GM23248 (cell line): Measurements from ENCODE around the gene ARHGEF10L. TPM values are rescaled to one million over a fixed set of nuclear protein-coding genes. Genes with fewer than 3 reads are reported as not detected.
A peak's percentile ranks its signal among the peaks of the same experiment; 100 is the strongest.

Source experiments
- DNase-seq: peaks from one replicate; pipeline ENCODE4 v3.0.0-alpha.2; 2015
- H2AFZ ChIP-seq: fragments of 200-600 bp; sonication (generic); 2 replicates; pipeline ENCODE4 v1.6.1; 2016; ENCODE audit warnings: antibody characterized with exemption
- H3F3A ChIP-seq: fragments of 200-600 bp; sonication (generic); 2 replicates; pipeline ENCODE4 v1.6.1; 2016; ENCODE audit warnings: mild to moderate bottlenecking, antibody characterized with exemption, mixed run types; ENCODE audit not compliant: insufficient read depth
- H3K27ac ChIP-seq: fragments of 200-600 bp; sonication (generic); 2 replicates; pipeline ENCODE4 v1.5.1; 2016; ENCODE audit warnings: mild to moderate bottlenecking
- H3K27me3 ChIP-seq: fragments of 200-600 bp; sonication (generic); replicated peaks from 2 replicates; pipeline ENCODE4 v1.6.1; 2016; ENCODE audit warnings: mild to moderate bottlenecking; ENCODE audit not compliant: insufficient read depth
- H3K36me3 ChIP-seq: fragments of 200-600 bp; sonication (generic); 2 replicates; pipeline ENCODE4 v1.6.1; 2016; ENCODE audit warnings: low read depth, mild to moderate bottlenecking
- H3K4me1 ChIP-seq: fragments of 200-600 bp; sonication (generic); 2 replicates; pipeline ENCODE4 v1.6.1; 2016; ENCODE audit warnings: mild to moderate bottlenecking; ENCODE audit not compliant: insufficient read depth
- H3K4me2 ChIP-seq: fragments of 200-600 bp; sonication (generic); one replicate; pipeline ENCODE4 v1.6.1; 2016; ENCODE audit warnings: mild to moderate bottlenecking; ENCODE audit not compliant: unreplicated experiment
- H3K4me3 ChIP-seq: fragments of 200-600 bp; sonication (generic); 2 replicates; pipeline ENCODE4 v1.5.1; 2016; ENCODE audit warnings: mild to moderate bottlenecking
- H3K79me2 ChIP-seq: fragments of 200-600 bp; sonication (generic); 2 replicates; pipeline ENCODE4 v1.6.1; 2016; ENCODE audit warnings: mild to moderate bottlenecking; ENCODE audit not compliant: insufficient read depth
- H3K9ac ChIP-seq: fragments of 200-600 bp; sonication (generic); 2 replicates; pipeline ENCODE4 v1.6.1; 2016; ENCODE audit warnings: mild to moderate bottlenecking
- H3K9me2 ChIP-seq: fragments of 200-600 bp; sonication (generic); 2 replicates; pipeline ENCODE4 v1.6.1; 2016; ENCODE audit warnings: mixed run types, mild to moderate bottlenecking, moderate library complexity; ENCODE audit not compliant: insufficient read depth
- H3K9me3 ChIP-seq: fragments of 200-600 bp; sonication (generic); one replicate; pipeline ENCODE4 v1.6.1; 2017; ENCODE audit warnings: low read depth
- H4K20me1 ChIP-seq: fragments of 200-600 bp; sonication (generic); 2 replicates; pipeline ENCODE4 v1.6.0; 2016; ENCODE audit not compliant: insufficient read depth
- EZH2 ChIP-seq: fragments of 200-600 bp; sonication (generic); IDR thresholded peaks from 2 replicates; pipeline ENCODE4 v1.6.1; 2018; ENCODE audit warnings: antibody characterized with exemption, mild to moderate bottlenecking; ENCODE audit not compliant: insufficient read depth, poor library complexity, severe bottlenecking
- EZH2phosphoT487 ChIP-seq: fragments of 200-600 bp; sonication (generic); IDR thresholded peaks from 2 replicates; pipeline ENCODE4 v1.6.1; 2018; ENCODE audit warnings: antibody characterized with exemption, moderate library complexity, mild to moderate bottlenecking, low read depth; ENCODE audit not compliant: insufficient read depth
- WGBS, 2 experiments: methylation state at CpG; one replicate each; pipeline ENCODE4 v1.1.6; 2015 to 2017; ENCODE audit warnings: low lambda C conversion rate in 2 of 2, low coverage in 1 of 2; ENCODE audit errors: missing lambda C conversion rate in 2 of 2; 5-methylcytosine and 5-hydroxymethylcytosine counted together
- in situ Hi-C: fragments of 300-500 bp; cut with MboI; formaldehyde crosslinking; loops from 2 replicates; pipeline ENCODE4 v1.15.0; 2020
- polyA plus RNA-seq: library from polyadenylated mRNA; unstranded; fragments of >200 nt; fragmentation: Nextera tagmentation; extraction: Ambion mirVana; gene quantifications from 2 replicates; pipeline ENCODE4 v1.2.1, GENCODE V29; 2016
- total RNA-seq: library from RNA; depleted of rRNA; stranded (reverse); fragments of >200 nt; shearing (Covaris generic); gene quantifications from 2 replicates; pipeline ENCODE4 v1.2.3, GENCODE V29; 2014

ARHGEF10L gene
- total and polyA plus RNA-seq, 2 experiments from 2014 or later = 6.0 to 19.3 TPM

DNA sequence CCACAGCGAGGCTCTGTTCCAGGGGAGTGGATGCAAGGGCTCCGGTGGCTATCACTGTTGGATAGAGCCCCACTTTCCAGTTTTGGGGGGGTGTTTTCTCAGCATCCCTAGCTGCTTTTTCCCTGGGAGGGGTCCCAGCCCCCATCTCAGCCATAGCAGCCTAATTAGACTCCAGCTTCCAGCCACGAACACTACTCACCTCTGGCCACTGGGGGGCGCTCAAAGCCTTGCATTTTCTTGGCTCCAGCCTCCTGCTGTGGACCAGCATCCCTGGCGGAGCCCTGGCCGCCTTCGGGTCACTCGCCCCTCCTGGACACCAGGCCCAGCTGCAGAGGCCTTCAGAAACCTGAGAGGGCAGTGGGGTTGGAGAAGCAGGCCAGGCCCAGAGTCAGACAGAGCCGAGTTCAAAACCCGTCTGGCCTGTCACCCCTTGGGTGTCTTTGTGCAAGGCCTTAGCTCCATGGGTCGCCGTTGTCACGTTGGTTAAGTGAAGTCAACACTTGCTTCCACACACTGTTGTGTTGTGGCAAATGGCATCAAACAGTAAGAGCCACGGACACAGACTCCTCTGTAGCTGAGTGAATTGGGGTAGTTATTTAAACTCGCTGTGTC, 122.2 kb downstream of the ARHGEF10L start:
- Histone ChIP-seq H3K27me3 (no peaks in the 10 kb centered on the region), H3K4me2 (no peak overlapping the region), H3K9me2 (no peaks in the 10 kb centered on the region), H3K9ac (no peak overlapping the region), H3K4me1 (no peaks in the 10 kb centered on the region), H3K9me3 (no peaks in the 10 kb centered on the region), H3K27ac (no peak overlapping the region), H4K20me1 (no peaks in the 10 kb centered on the region), H3K4me3 (no peak overlapping the region), H3K36me3 (peaks cover 4% of the 10 kb centered on the region; the same call in 1 of the 2 replicates), H3K79me2 (no peaks in the 10 kb centered on the region), H2AFZ (no peak overlapping the region), H3F3A (no peaks in the 10 kb centered on the region)
- TF ChIP-seq EZH2 (no peak), EZH2phosphoT487 (no peak)
- 53 to 55% methylated on average over 15 of the region's 15 CpGs for WGBS, 2 experiments
- in situ Hi-C loops = loop anchor here (10.0 to 25.0 kb wide), 4 partner anchors 163 to 926 kb away; no protein-coding TSS in a partner anchor
- DNase-seq = peak; percentile 64

DNA sequence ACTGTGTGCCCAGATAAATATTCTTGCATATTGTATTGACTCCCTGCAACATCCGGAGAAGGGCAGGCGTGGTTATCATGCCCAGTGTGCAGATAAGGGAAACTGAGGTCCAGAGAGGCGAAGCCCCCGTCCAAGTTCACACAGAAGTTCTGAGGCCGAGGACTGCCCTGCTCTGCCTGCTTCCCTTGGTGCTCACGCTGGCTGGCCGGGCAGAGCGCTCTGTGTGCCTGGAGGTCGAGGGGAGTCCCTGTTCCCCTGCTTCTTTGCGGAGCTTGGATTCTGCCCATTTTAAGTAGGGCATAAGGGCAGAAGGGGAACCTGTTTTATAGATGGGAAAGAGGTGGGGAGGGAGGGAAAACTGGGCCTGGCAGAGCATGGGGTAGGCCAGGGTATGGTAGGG, 122.8 kb downstream of the ARHGEF10L start:
- H2AFZ ChIP-seq = no peak overlapping the region
- H3F3A ChIP-seq = no peaks in the 10 kb centered on the region
- H3K27ac ChIP-seq = no peak overlapping the region
- no peaks in the 10 kb centered on the region for H3K79me2 ChIP-seq
- H3K4me2 ChIP-seq = no peak overlapping the region
- peaks cover 4% of the 10 kb centered on the region; the same call in 1 of the 2 replicates for H3K36me3 ChIP-seq
- no peaks in the 10 kb centered on the region for H3K27me3 ChIP-seq
- WGBS, 2 experiments = 95 to 96% methylated on average over 10 of the region's 10 CpGs
- no peaks in the 10 kb centered on the region for H3K9me2 ChIP-seq
- no peak overlapping the region for H3K4me3 ChIP-seq
- H3K9me3 ChIP-seq = no peaks in the 10 kb centered on the region
- H3K4me1 ChIP-seq = no peaks in the 10 kb centered on the region
- no peak overlapping the region for H3K9ac ChIP-seq
- no peak for DNase-seq
- in situ Hi-C loops = loop anchor here (10.0 to 25.0 kb wide), 4 partner anchors 163 to 925 kb away; no protein-coding TSS in a partner anchor
- H4K20me1 ChIP-seq = no peaks in the 10 kb centered on the region
- TF ChIP-seq EZH2phosphoT487 (no peak), EZH2 (no peak)

- no peak overlapping the region for H2AFZ ChIP-seq
- H3K27me3 ChIP-seq = no peaks in the 10 kb centered on the region
- no peaks in the 10 kb centered on the region for H3K79me2 ChIP-seq
- no peak overlapping the region for H3K9ac ChIP-seq
- H3F3A ChIP-seq = no peaks in the 10 kb centered on the region
- no peak for TF ChIP-seq EZH2phosphoT487
- no peak for TF ChIP-seq EZH2
- WGBS, 2 experiments = 90 to 95% methylated on average over 9 of the region's 9 CpGs
- H3K4me1 ChIP-seq = no peaks in the 10 kb centered on the region
- H3K4me2 ChIP-seq = no peak overlapping the region
- in situ Hi-C loops = loop anchor here (10.0 to 25.0 kb wide), 4 partner anchors 162 to 925 kb away; no protein-coding TSS in a partner anchor
- H3K9me3 ChIP-seq = no peaks in the 10 kb centered on the region
- no peak overlapping the region for H3K27ac ChIP-seq
- no peaks in the 10 kb centered on the region for H3K9me2 ChIP-seq
- H4K20me1 ChIP-seq = no peaks in the 10 kb centered on the region
- H3K36me3 ChIP-seq = peaks cover 4% of the 10 kb centered on the region; the same call in 1 of the 2 replicates
- H3K4me3 ChIP-seq = no peak overlapping the region
- no peak for DNase-seq
These were observed 123.3 kb downstream of the ARHGEF10L start for GRCh38 chr1:17662786-17663185.

DNA sequence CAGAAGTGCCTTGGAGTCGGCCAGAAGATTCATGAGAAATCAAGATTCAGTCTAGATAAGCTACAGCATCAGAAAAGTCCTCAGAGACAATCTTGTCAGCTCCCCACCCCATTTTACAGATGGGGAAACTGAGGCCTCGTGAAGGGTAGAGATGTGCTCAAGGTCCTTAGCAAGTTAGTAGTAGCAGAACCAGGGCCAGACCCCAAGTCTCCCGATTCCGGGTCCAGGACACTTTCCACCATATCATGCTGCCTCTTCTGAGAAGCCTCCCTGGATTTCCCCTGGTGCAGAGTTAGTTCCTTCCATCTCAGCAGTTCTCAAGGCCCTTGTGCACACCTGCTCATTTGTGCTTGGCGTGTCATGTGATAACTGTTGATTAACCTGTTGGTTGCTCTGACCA, 124.1 kb downstream of the ARHGEF10L start:
- TF ChIP-seq EZH2phosphoT487 = no peak
- TF ChIP-seq EZH2 = no peak
- WGBS, 2 experiments = 81 to 85% methylated on average over 5 of the region's 5 CpGs
- DNase-seq = no peak
- H3K79me2 ChIP-seq = no peaks in the 10 kb centered on the region
- H3K9me3 ChIP-seq = no peaks in the 10 kb centered on the region
- H3K9me2 ChIP-seq = no peaks in the 10 kb centered on the region
- H3K36me3 ChIP-seq = peaks cover 4% of the 10 kb centered on the region; the same call in 1 of the 2 replicates
- no peaks in the 10 kb centered on the region for H4K20me1 ChIP-seq
- H3K9ac ChIP-seq = no peak overlapping the region
- no peaks in the 10 kb centered on the region for H3K27me3 ChIP-seq
- no peak overlapping the region for H3K4me2 ChIP-seq
- H3K4me3 ChIP-seq = no peak overlapping the region
- H3K27ac ChIP-seq = no peak overlapping the region
- no peaks in the 10 kb centered on the region for H3K4me1 ChIP-seq
- H2AFZ ChIP-seq = no peak overlapping the region
- in situ Hi-C loops = loop anchor here (10.0 to 25.0 kb wide), 4 partner anchors 161 to 924 kb away; no protein-coding TSS in a partner anchor
- H3F3A ChIP-seq = no peaks in the 10 kb centered on the region
